ENCODE results near the gene NPDC1. TPM values are rescaled to one million over a fixed set of nuclear protein-coding genes. Genes with fewer than 3 reads are reported as not detected.

Gene NPDC1
- total RNA-seq, 4 donors from 2014 or later: 11.3 to 22.3 (median 19.0) TPM

DNA sequence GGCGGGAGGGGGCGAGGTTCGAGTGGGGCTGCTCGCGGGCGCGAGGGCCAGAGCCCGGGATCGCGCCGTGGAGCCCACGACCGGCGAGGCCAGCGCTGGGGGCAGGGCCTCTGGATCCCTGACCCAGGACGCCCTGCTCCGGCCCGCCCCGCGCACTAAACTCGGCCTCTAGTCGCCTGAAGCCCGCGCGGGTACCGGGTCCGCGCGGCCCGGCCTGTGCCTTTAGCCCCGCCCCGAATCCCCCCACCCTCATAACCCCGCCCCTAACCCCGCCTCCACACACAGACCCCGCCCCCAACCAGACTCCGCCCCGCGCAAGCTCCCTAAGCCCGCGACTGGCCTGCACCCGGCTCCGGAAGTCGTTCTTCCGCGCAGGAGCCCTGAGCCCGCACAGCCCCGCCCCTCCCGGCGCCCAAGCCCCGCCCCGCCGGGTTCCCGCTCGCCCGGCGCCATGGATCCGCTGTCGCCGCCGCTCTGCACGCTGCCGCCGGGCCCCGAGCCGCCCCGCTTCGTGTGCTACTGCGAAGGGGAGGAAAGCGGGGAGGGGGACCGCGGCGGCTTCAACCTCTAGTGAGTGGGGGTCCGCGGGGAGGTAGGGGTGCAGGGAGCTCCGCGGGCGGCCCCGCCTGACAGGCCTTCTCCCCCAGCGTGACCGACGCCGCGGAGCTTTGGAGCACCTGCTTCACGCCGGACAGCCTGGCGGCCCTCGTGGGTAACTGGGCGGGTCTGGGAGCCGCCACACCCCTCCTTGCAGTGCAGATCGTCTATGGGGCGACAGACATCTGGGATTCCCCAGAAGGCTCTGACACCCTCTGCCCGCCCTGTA lies 53.8 kb downstream of the NPDC1 start, which contains the start of gene PAXX:
Gene PAXX (plus strand): TSS at position 430 of the 826 bp plus-strand sequence. CDS start 22 bp downstream, at position 452.
- Histone ChIP-seq H3K36me3 (peaks cover 0 to 7% of the 10 kb centered on the region in 2 donors), H3K27me3 (peaks cover 14 to 19% (median 18%) of the 10 kb centered on the region in 3 donors), H3K4me3 (peak within 1 kb of the TSS; percentile 65 to 95 (median 82)), H3K9me3 (no peaks in the 10 kb centered on the region), H3K4me1 (peaks cover 6 to 12% of the 10 kb centered on the region in 2 donors), H3K27ac (peak within 1 kb of the TSS; percentile 58 to 86 (median 80))
- in situ Hi-C loops (cut with MboI; ENCODE audit: low sequenced_read_pairs in 4 of 4) (no loop called here), intact Hi-C loops (cut with DNase I; ENCODE audit: low total_unique reads) (loop anchor here (1.0 to 5.0 kb wide), 4 partner anchors 14 to 145 kb away; partner anchors contain the start of genes PHPT1 and TRAF2)
- TF ChIP-seq, protein P1, sequence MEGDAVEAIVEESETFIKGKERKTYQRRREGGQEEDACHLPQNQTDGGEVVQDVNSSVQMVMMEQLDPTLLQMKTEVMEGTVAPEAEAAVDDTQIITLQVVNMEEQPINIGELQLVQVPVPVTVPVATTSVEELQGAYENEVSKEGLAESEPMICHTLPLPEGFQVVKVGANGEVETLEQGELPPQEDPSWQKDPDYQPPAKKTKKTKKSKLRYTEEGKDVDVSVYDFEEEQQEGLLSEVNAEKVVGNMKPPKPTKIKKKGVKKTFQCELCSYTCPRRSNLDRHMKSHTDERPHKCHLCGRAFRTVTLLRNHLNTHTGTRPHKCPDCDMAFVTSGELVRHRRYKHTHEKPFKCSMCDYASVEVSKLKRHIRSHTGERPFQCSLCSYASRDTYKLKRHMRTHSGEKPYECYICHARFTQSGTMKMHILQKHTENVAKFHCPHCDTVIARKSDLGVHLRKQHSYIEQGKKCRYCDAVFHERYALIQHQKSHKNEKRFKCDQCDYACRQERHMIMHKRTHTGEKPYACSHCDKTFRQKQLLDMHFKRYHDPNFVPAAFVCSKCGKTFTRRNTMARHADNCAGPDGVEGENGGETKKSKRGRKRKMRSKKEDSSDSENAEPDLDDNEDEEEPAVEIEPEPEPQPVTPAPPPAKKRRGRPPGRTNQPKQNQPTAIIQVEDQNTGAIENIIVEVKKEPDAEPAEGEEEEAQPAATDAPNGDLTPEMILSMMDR (IDR thresholded peaks at IDR 0.05 in 4 of 5, conservative IDR thresholded peaks at IDR 0.05 in 1 of 5): no peak
- TF ChIP-seq POLR2A (IDR thresholded peaks at IDR 0.05): peak in 1 of 2 donors; percentile 40
- ATAC-seq: peak; percentile 90 to 94
- peak; percentile 85 to 88 for DNase-seq

DNA sequence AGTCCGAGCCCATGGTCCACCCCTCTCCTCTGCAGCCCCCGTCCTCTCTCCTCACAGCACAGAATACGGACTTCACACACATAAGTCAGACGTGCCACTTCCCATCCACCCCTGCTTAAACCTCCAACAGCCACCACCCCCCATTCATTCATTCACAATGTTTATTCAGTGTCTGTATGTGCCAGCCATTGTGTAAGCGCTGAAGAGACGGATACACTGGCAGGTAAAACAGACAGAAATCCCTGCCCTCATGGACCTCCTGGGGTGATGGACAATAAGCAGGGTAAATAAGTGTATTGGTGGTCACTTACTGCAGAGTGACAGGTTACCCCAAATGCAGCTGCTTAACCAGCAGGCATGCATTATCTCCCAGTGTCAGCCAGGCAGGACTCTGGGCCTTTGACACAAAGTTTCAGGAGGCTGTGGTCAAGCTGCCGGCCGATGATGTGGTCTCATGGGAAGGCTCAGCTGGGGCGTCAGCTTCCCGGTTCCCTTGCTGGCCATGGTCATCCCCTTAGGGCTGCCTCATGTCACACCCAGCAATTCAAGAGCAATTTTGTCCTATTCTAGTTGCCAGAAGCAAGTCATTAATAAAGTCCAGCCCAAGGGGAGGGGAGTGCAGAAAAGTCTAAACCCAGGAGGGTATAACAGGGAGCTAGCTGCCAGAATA lies 55.6 kb downstream of the NPDC1 start:
- TF ChIP-seq POLR2A (IDR thresholded peaks at IDR 0.05): no peak
- TF ChIP-seq, protein P1 (IDR thresholded peaks at IDR 0.05 in 4 of 5, conservative IDR thresholded peaks at IDR 0.05 in 1 of 5): no peak
- no peak for ATAC-seq
- DNase-seq: no peak
- H3K36me3 ChIP-seq: peaks cover 0 to 7% of the 10 kb centered on the region in 2 donors
- H3K27ac ChIP-seq: no peak overlapping the region
- no peaks in the 10 kb centered on the region for H3K9me3 ChIP-seq
- H3K4me1 ChIP-seq: peaks cover 6 to 12% of the 10 kb centered on the region in 2 donors
- no peak overlapping the region for H3K4me3 ChIP-seq
- intact Hi-C loops (cut with DNase I; ENCODE audit: low total_unique reads): loop anchor here (5.0 kb wide), 1 partner anchor 143 kb away; the partner anchor contains the start of gene PHPT1
- peaks cover 12 to 15% (median 14%) of the 10 kb centered on the region in 3 donors for H3K27me3 ChIP-seq
- in situ Hi-C loops (cut with MboI; ENCODE audit: low sequenced_read_pairs in 4 of 4): no loop called here

Other genes with a start within 250 kb of the NPDC1 start
- gene CCDC183, start 249.8 kb downstream of the NPDC1 start, total RNA-seq: under 1 TPM in 1 of 4 donors, not detected in 3; 0.31 TPM
- gene RABL6, start 238.2 kb downstream of the NPDC1 start, total RNA-seq: 100 to 1,000 TPM in 2 of 4 donors, 10 to 100 TPM in 2; 84.9 to 121 (median 105) TPM
- gene AJM1, start 203.7 kb downstream of the NPDC1 start, total RNA-seq: 1 to 10 TPM; 1.3 to 2.1 (median 1.6) TPM
- gene PHPT1, start 196.8 kb downstream of the NPDC1 start, total RNA-seq: 100 to 1,000 TPM in 3 of 4 donors, 10 to 100 TPM in 1; 98.8 to 204 (median 152) TPM
- gene MAMDC4, start 193.8 kb downstream of the NPDC1 start, total RNA-seq: 1 to 10 TPM in 3 of 4 donors, under 1 TPM in 1; 0.95 to 2.3 (median 1.7) TPM
- 100 to 1,000 TPM; 285 to 440 (median 334) TPM for gene EDF1, start 179.9 kb downstream of the NPDC1 start, total RNA-seq
- 1 to 10 TPM; 3.5 to 6.6 (median 4.8) TPM for gene TRAF2, start 159.7 kb downstream of the NPDC1 start, total RNA-seq
- 100 to 1,000 TPM; 329 to 469 (median 435) TPM for gene FBXW5, start 101.4 kb downstream of the NPDC1 start, total RNA-seq
- gene C8G, start 100.9 kb downstream of the NPDC1 start, total RNA-seq: 1 to 10 TPM in 2 of 4 donors, not detected in 2; 1.7 to 5.2 TPM
- gene LCN12, start 93.9 kb downstream of the NPDC1 start, total RNA-seq: not detected
- gene PTGDS, start 68.7 kb downstream of the NPDC1 start, total RNA-seq: 10 to 100 TPM in 3 of 4 donors, 1 to 10 TPM in 1; 2.3 to 35.2 (median 27.0) TPM
- gene LCNL1, start 63.2 kb downstream of the NPDC1 start, total RNA-seq: under 1 TPM in 1 of 4 donors, not detected in 3; 0.10 TPM
- gene PAXX, start 53.8 kb downstream of the NPDC1 start, total RNA-seq: 10 to 100 TPM; 10.8 to 15.6 (median 14.6) TPM
- under 1 TPM in 1 of 4 donors, not detected in 3; 0.36 TPM for gene CLIC3, start 49.6 kb downstream of the NPDC1 start, total RNA-seq
- gene ABCA2, start 17.9 kb downstream of the NPDC1 start, total RNA-seq: 10 to 100 TPM; 14.1 to 20.0 (median 16.7) TPM
- not detected for gene FUT7, start 14.1 kb downstream of the NPDC1 start, total RNA-seq
- under 1 TPM in 2 of 4 donors, not detected in 2; 0.22 to 0.55 TPM for gene ENTPD2, start 7.9 kb upstream of the NPDC1 start, total RNA-seq
- gene SAPCD2, start 24.4 kb upstream of the NPDC1 start, total RNA-seq: under 1 TPM in 3 of 4 donors, not detected in 1; 0.16 to 0.24 (median 0.17) TPM
- 1 to 10 TPM in 2 of 4 donors, under 1 TPM in 2; 0.49 to 2.5 (median 1.5) TPM for gene UAP1L1, start 31.3 kb upstream of the NPDC1 start, total RNA-seq
- gene MAN1B1, start 40.8 kb upstream of the NPDC1 start, total RNA-seq: 10 to 100 TPM; 15.9 to 31.9 (median 21.1) TPM
- 10 to 100 TPM; 36.9 to 63.1 (median 55.9) TPM for gene DPP7, start 68.6 kb upstream of the NPDC1 start, total RNA-seq
- gene GRIN1, start 93.0 kb upstream of the NPDC1 start, total RNA-seq: not detected
- gene LRRC26, start 123.9 kb upstream of the NPDC1 start, total RNA-seq: not detected
- not detected for gene TMEM210, start 125.9 kb upstream of the NPDC1 start, total RNA-seq
- gene ANAPC2, start 142.4 kb upstream of the NPDC1 start, total RNA-seq: 10 to 100 TPM; 10.2 to 12.4 (median 10.8) TPM
- gene SSNA1, start 142.5 kb upstream of the NPDC1 start, total RNA-seq: 100 to 1,000 TPM in 2 of 4 donors, 10 to 100 TPM in 2; 73.3 to 164 (median 94.4) TPM
- gene TPRN, start 154.6 kb upstream of the NPDC1 start, total RNA-seq: 10 to 100 TPM in 1 of 4 donors, 1 to 10 TPM in 3; 3.4 to 10.2 (median 6.3) TPM
- gene TMEM203, start 159.5 kb upstream of the NPDC1 start, total RNA-seq: 10 to 100 TPM; 24.7 to 45.9 (median 32.0) TPM
- gene NDOR1, start 159.5 kb upstream of the NPDC1 start, total RNA-seq: 1 to 10 TPM; 2.4 to 5.0 (median 4.1) TPM
- gene RNF208, start 176.1 kb upstream of the NPDC1 start, total RNA-seq: 1 to 10 TPM; 1.1 to 6.5 (median 1.5) TPM
- gene CYSRT1, start 179.0 kb upstream of the NPDC1 start, total RNA-seq: under 1 TPM in 1 of 4 donors, not detected in 3; 0.42 TPM
- not detected for gene RNF224, start 181.3 kb upstream of the NPDC1 start, total RNA-seq
- gene SLC34A3, start 184.7 kb upstream of the NPDC1 start, total RNA-seq: not detected
- 100 to 1,000 TPM; 222 to 495 (median 363) TPM for gene TUBB4B, start 195.1 kb upstream of the NPDC1 start, total RNA-seq
- not detected for gene STPG3, start 205.1 kb upstream of the NPDC1 start, total RNA-seq
- 10 to 100 TPM; 21.6 to 61.5 (median 39.4) TPM for gene NELFB, start 209.2 kb upstream of the NPDC1 start, total RNA-seq
- 1 to 10 TPM; 1.2 to 2.8 (median 1.7) TPM for gene TOR4A, start 231.5 kb upstream of the NPDC1 start, total RNA-seq